NCI-H1105 treated with DMSO at 0.1 percent for 48 hours (cell line): ENCODE data around the gene PLCZ1.
"Not testable (repeated sequence)": the region's sequence is repeated elsewhere in the genome, so short reads cannot be mapped to it uniquely, and the experiment has no call there.

Experiments used
- DNase-seq: peaks from one replicate; lab custom pipeline; 2025; lab: John Stamatoyannopoulos, UW

The PLCZ1 gene

GRCh38 chr12:18703911-18704310 is 33.9 kb downstream of the PLCZ1 start:
- DNase-seq = no peak

GRCh38 chr12:18703321-18703720 is 34.5 kb downstream of the PLCZ1 start:
- no peak for DNase-seq

GRCh38 chr12:18700271-18700670 is 37.5 kb downstream of the PLCZ1 start:
- no peak for DNase-seq

GRCh38 chr12:18696971-18697602 is 40.7 kb downstream of the PLCZ1 start:
- no peak for DNase-seq

- not testable (repeated sequence) for DNase-seq
Measured at GRCh38 chr12:18693986-18694385, 43.8 kb downstream of the PLCZ1 start.

GRCh38 chr12:18690653-18691052 is 47.2 kb downstream of the PLCZ1 start:
- no peak for DNase-seq

- DNase-seq = no peak
Measured at GRCh38 chr12:18689771-18690170, 48.0 kb downstream of the PLCZ1 start.

GRCh38 chr12:18684430-18684829 is 53.4 kb downstream of the PLCZ1 start:
- no peak for DNase-seq

GRCh38 chr12:18683327-18684013 is 54.3 kb downstream of the PLCZ1 start:
- no peak for DNase-seq

GRCh38 chr12:18681818-18682217 is 56.0 kb downstream of the PLCZ1 start:
- no peak for DNase-seq

GRCh38 chr12:18676996-18677588 is 60.7 kb downstream of the PLCZ1 start:
- no peak for DNase-seq

- DNase-seq = no peak
Measured at GRCh38 chr12:18676141-18676540, 61.7 kb downstream of the PLCZ1 start.

- no peak for DNase-seq
Measured at GRCh38 chr12:18658829-18659228, 79.0 kb downstream of the PLCZ1 start.

- DNase-seq = no peak
Measured at GRCh38 chr12:18658179-18658578, 79.6 kb downstream of the PLCZ1 start.

GRCh38 chr12:18655351-18655750 is 82.5 kb downstream of the PLCZ1 start:
- no peak for DNase-seq

GRCh38 chr12:18653465-18653864 is 84.3 kb downstream of the PLCZ1 start:
- no peak for DNase-seq

GRCh38 chr12:18652596-18652995 is 85.2 kb downstream of the PLCZ1 start:
- no peak for DNase-seq

- DNase-seq = no peak
Measured at GRCh38 chr12:18651525-18651924, 86.3 kb downstream of the PLCZ1 start.

- no peak for DNase-seq
Measured at GRCh38 chr12:18646286-18646890, 91.4 kb downstream of the PLCZ1 start.

GRCh38 chr12:18644564-18644963 is 93.2 kb downstream of the PLCZ1 start:
- DNase-seq = no peak

GRCh38 chr12:18643681-18644080 is 94.1 kb downstream of the PLCZ1 start:
- DNase-seq = no peak

GRCh38 chr12:18640321-18640955 is 97.4 kb downstream of the PLCZ1 start:
- DNase-seq = no peak

GRCh38 chr12:18634382-18634781 is 103.4 kb downstream of the PLCZ1 start:
- no peak for DNase-seq
